GM12878 (cell line): ENCODE measurements around the gene PALD1. TPM values are rescaled to one million over a fixed set of nuclear protein-coding genes. Genes with fewer than 3 reads are reported as not detected.

ENCODE experiments used
- ATAC-seq: fragments of 200-7000 bp; cut with Tn5 transposase; 3 replicates; pipeline ENCODE4 v1.9.1; 2020; ENCODE audit warnings: mild to moderate bottlenecking, moderate library complexity
- BruUV-seq: library from RNA; stranded (reverse); fragments of 400-500 nt; replicated peaks from 2 replicates; lab custom pipeline; 2021; lab: Mats Ljungman, UMichigan
- CTCF ChIA-PET: fragments of 300-600 bp; sonication (Branson Sonifier 250); formaldehyde crosslinking; extraction: SDS; loops from one replicate; lab custom pipeline; 2021; ENCODE audit warnings: inconsistent platforms; lab: Yijun Ruan, JAX
- POLR2A ChIA-PET: fragments of 350-600 bp; formaldehyde crosslinking; extraction: SDS; loops from one replicate; lab custom pipeline; 2021; ENCODE audit warnings: inconsistent platforms; lab: Charles Lee
- RAD21 ChIA-PET: fragments of 300-600 bp; sonication (Branson Sonifier 250); formaldehyde crosslinking; loops from one replicate; lab custom pipeline; 2023; ENCODE audit warnings: antibody characterized with exemption; ENCODE audit not compliant: unreplicated experiment; lab: Charles Lee
- SMC1A ChIA-PET: fragments of 300-600 bp; sonication (Branson Sonifier 250); formaldehyde crosslinking; loops from one replicate; lab custom pipeline; 2023; ENCODE audit not compliant: unreplicated experiment, uncharacterized antibody; lab: Charles Lee
- DNase-seq: peaks from one replicate; pipeline ENCODE4 v3.0.0-alpha.2; 2011; ENCODE audit warnings: low read depth, low spot score
- FAIRE-seq: peaks from 3 replicates; lab custom pipeline; 2011; peaks lifted over from hg19 to GRCh38; lab: Jason Lieb, UNC
- H2AFZ ChIP-seq: 2 replicates; pipeline ENCODE4 v1.6.0; 2011; ENCODE audit warnings: low read depth, low read length, control low read depth; ENCODE audit not compliant: control insufficient read depth
- H3K27ac ChIP-seq: 2 replicates; pipeline ENCODE4 v1.5.1; 2011; ENCODE audit warnings: control low read depth; ENCODE audit not compliant: control insufficient read depth, insufficient read depth
- H3K27me3 ChIP-seq, 2 experiments: replicated peaks in 1 of 2; 2 replicates each; pipeline versions ENCODE4 v1.6.0 to v1.6.1; 2011; ENCODE audit warnings: low read length in 1 of 2; ENCODE audit not compliant: control insufficient read depth in 2 of 2, insufficient read depth in 2 of 2
- H3K36me3 ChIP-seq, 2 experiments: 2 replicates each; pipeline ENCODE4 v1.5.1; 2011; ENCODE audit warnings: low read length in 1 of 2; ENCODE audit not compliant: control insufficient read depth in 2 of 2, insufficient read depth in 2 of 2
- H3K4me1 ChIP-seq: 2 replicates; pipeline ENCODE4 v1.6.1; 2011; ENCODE audit warnings: mild to moderate bottlenecking, low read length, moderate library complexity, mixed read lengths; ENCODE audit not compliant: control insufficient read depth, insufficient read depth
- H3K4me2 ChIP-seq: 2 replicates; pipeline ENCODE4 v1.6.0; 2011; ENCODE audit warnings: control low read depth; ENCODE audit not compliant: control insufficient read depth, insufficient read depth
- H3K4me3 ChIP-seq: fragments of 200-600 bp; sonication (generic); 2 replicates; pipeline ENCODE4 v1.5.1; 2016
- H3K79me2 ChIP-seq: 2 replicates; pipeline ENCODE4 v1.6.0; 2011; ENCODE audit warnings: low read length; ENCODE audit not compliant: control insufficient read depth, insufficient read depth
- H3K9ac ChIP-seq: 2 replicates; pipeline ENCODE4 v1.8.0; 2011; ENCODE audit warnings: low read length, control low read depth, mixed read lengths; ENCODE audit not compliant: control insufficient read depth, insufficient read depth
- H3K9me3 ChIP-seq: replicated peaks from 3 replicates; pipeline ENCODE4 v1.5.1; 2011; ENCODE audit warnings: mild to moderate bottlenecking, low read length; ENCODE audit not compliant: control insufficient read depth, insufficient read depth
- H4K20me1 ChIP-seq: 2 replicates; pipeline ENCODE4 v1.6.0; 2011; ENCODE audit not compliant: control insufficient read depth, insufficient read depth
- ATF3 ChIP-seq: IDR thresholded peaks from 2 replicates; pipeline ENCODE4 v1.6.1; 2011; ENCODE audit warnings: low read depth, mild to moderate bottlenecking, low read length, moderate library complexity, borderline replicate concordance; ENCODE audit errors: extremely low read depth
- EP300 ChIP-seq, 2 experiments: fragments of 150-350 bp in 1 of 2; IDR thresholded peaks; 2 replicates each; pipeline ENCODE4 v1.6.1; 2011 to 2012; ENCODE audit warnings: low read depth in 2 of 2, low read length in 2 of 2, borderline replicate concordance in 1 of 2, improper control_type of control experiment in 1 of 2, inconsistent platforms in 1 of 2; ENCODE audit not compliant: control insufficient read depth in 1 of 2
- HCFC1 ChIP-seq: fragments of 150-350 bp; IDR thresholded peaks from 2 replicates; pipeline ENCODE4 v1.6.1; 2014; ENCODE audit warnings: low read length
- MXI1 ChIP-seq: fragments of 150-350 bp; IDR thresholded peaks from 2 replicates; pipeline ENCODE4 v1.6.1; 2011; ENCODE audit warnings: low read depth, mild to moderate bottlenecking, inconsistent platforms, low read length, improper control_type of control experiment
- NBN ChIP-seq: fragments of 450-650 bp; IDR thresholded peaks from 2 replicates; pipeline ENCODE4 v1.6.1; 2016
- RB1 ChIP-seq: fragments of 450-650 bp; formaldehyde crosslinking; IDR thresholded peaks from 2 replicates; pipeline ENCODE4 v1.6.1; 2017; ENCODE audit warnings: mild to moderate bottlenecking, borderline replicate concordance
- TBL1XR1 ChIP-seq: IDR thresholded peaks from 2 replicates; pipeline ENCODE4 v1.6.1; 2012; ENCODE audit warnings: low read depth, low read length, improper control_type of control experiment
- TCF3 ChIP-seq: IDR thresholded peaks from 2 replicates; pipeline ENCODE4 v1.6.1; 2012; ENCODE audit warnings: low read depth, mild to moderate bottlenecking, low read length, borderline replicate concordance; ENCODE audit not compliant: insufficient read depth
- YY1 ChIP-seq: IDR thresholded peaks from 2 replicates; pipeline ENCODE4 v1.6.1; 2011; ENCODE audit warnings: low read depth, mild to moderate bottlenecking, low read length
- ZNF274 ChIP-seq: IDR thresholded peaks from one replicate; pipeline ENCODE4 v1.8.0; 2011; ENCODE audit not compliant: insufficient read length, insufficient read depth
- ZSCAN29 ChIP-seq: fragments of 450-650 bp; IDR thresholded peaks from 2 replicates; pipeline ENCODE4 v1.6.1; 2017; ENCODE audit warnings: mild to moderate bottlenecking, moderate library complexity
- WGBS: methylation state at CpG from one replicate; pipeline ENCODE4 v1.1.6; 2016; ENCODE audit warnings: low lambda C conversion rate; ENCODE audit not compliant: insufficient replicate concordance, insufficient coverage; ENCODE audit errors: missing lambda C conversion rate; 5-methylcytosine and 5-hydroxymethylcytosine counted together
- in situ Hi-C: fragments of 300-500 bp; cut with MboI; formaldehyde crosslinking; loops from 9 replicates; pipeline ENCODE4 v1.14.3; 2018; ENCODE audit warnings: mixed read lengths
- intact Hi-C: fragments of 100-400 bp; cut with micrococcal nuclease; formaldehyde crosslinking; loops from one replicate; pipeline ENCODE4 v1.14.2; 2022; ENCODE audit not compliant: unreplicated experiment
- polyA plus RNA-seq, 11 experiments: library from polyadenylated mRNA; depleted of rRNA in 4 of 11; unstranded in 6 of 11; stranded (reverse) in 5 of 11; fragments of >200 nt; fragmentation: Nextera tagmentation in 4 of 11; fragmentation: Illumina TruSeq in 1 of 11; extraction: Ambion mirVana in 4 of 11; extraction: Trizol in 1 of 11; gene quantifications; 1 replicate in 1 of 11; 2 replicates in 10 of 11; pipeline versions ENCODE4 v1.2.1 to v1.2.3, GENCODE V29; 2011 to 2016; ENCODE audit warnings: inconsistent platforms in 2 of 11, missing spikeins in 2 of 11, low read depth in 1 of 11
- total RNA-seq, 4 experiments: library from RNA; depleted of rRNA in 3 of 4; stranded (reverse); fragments of >200 nt in 3 of 4; fragmentation: Illumina TruSeq in 1 of 4; extraction: Trizol in 1 of 4; gene quantifications; 2 replicates each; pipeline versions ENCODE4 v1.2.1 to v1.2.3, GENCODE V29; 2013 to 2021
- TF ChIP-seq, protein P1 (sequence below): IDR thresholded peaks from 2 replicates; pipeline ENCODE4 v1.6.1; 2011; ENCODE audit warnings: borderline replicate concordance, low read depth, mild to moderate bottlenecking, moderate library complexity, low read length; ENCODE audit not compliant: insufficient read depth, poor library complexity, severe bottlenecking
- TF ChIP-seq, protein P2 (sequence below): fragments of 450-650 bp; IDR thresholded peaks from 2 replicates; pipeline ENCODE4 v1.6.1; 2017; ENCODE audit warnings: low read depth, mild to moderate bottlenecking, moderate library complexity
- TF ChIP-seq, protein P3 (sequence below), 3 experiments: IDR thresholded peaks in 2 of 3; conservative IDR thresholded peaks in 1 of 3; 2 replicates each; pipeline ENCODE4 v1.5.1; 2011; ENCODE audit warnings: low read depth in 3 of 3, low read length in 3 of 3, mild to moderate bottlenecking in 3 of 3, control low read depth in 2 of 3, moderate library complexity in 2 of 3, inconsistent platforms in 1 of 3, mixed read lengths in 1 of 3; ENCODE audit not compliant: control insufficient read depth in 2 of 3, insufficient read depth in 1 of 3; ENCODE audit errors: extremely low read depth in 1 of 3

The PALD1 gene
- total and polyA plus RNA-seq, 10 of the 15 experiments (the other 5 are each of a cell fraction or from before 2014, with no cell fraction given) = 0.43 to 20.9 (median 9.0) TPM

DNA sequence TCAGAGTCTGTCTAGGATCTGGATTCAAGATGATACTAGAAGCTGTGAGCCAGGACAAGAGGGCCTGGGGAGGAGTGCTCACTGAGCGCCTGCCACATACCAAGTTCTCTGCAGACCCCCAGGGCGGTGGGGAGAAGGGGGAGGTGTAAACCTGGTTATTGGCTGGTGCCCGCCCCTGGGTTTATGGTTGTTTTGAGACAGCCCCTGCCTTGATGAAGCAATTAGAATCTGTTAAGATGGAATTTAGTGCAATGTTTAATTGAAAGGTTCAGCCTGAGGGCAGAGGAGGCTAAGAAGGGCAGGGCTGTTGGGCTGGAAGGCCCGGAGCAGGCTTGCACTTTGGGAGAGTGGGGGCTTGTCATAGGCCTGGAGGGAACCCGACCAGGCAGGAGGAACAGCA lies 81.3 kb downstream of the PALD1 start:
- FAIRE-seq = no peak
- Histone ChIP-seq H3K4me2 (no peak overlapping the region), H3K9ac (no peak overlapping the region), H3K27ac (no peak overlapping the region), H4K20me1 (no peaks in the 10 kb centered on the region), H3K27me3 (no peaks in the 10 kb centered on the region), H3K4me1 (no peaks in the 10 kb centered on the region; the same call in 1 of the 2 replicates), H3K4me3 (no peak overlapping the region), H3K9me3 (no peaks in the 10 kb centered on the region), H3K79me2 (no peaks in the 10 kb centered on the region), H2AFZ (no peak overlapping the region), H3K36me3 (no peaks in the 10 kb centered on the region; a peak in 1 of 4 replicates)
- BruUV-seq = no TSS peak
- ChIA-PET POLR2A (no interaction called here), CTCF (interaction anchor here (0.8 to 4.5 kb wide), 5 partner anchors 10 to 198 kb away, joined by 3 to 30 read pairs (median 3); no protein-coding TSS in a partner anchor), SMC1A (interaction anchor here (1.0 to 2.2 kb wide), 4 partner anchors 25 to 199 kb away, joined by 3 to 7 read pairs (median 4); no protein-coding TSS in a partner anchor), RAD21 (no interaction called here)
- ATAC-seq = no peak
- DNase-seq = no peak
- in situ Hi-C loops (no loop called here), intact Hi-C loops (loop anchor here (2.0 kb wide), 1 partner anchor 199 kb away; no protein-coding TSS in a partner anchor)
- 54% methylated on average over 5 of the region's 5 CpGs for WGBS
- TF ChIP-seq TBL1XR1 (no peak), MXI1 (no peak), YY1 (no peak), HCFC1 (no peak), RB1 (no peak), ZSCAN29 (no peak), TCF3 (no peak), EP300 (IDR thresholded peaks at IDR 0.05; ENCODE audit: borderline replicate concordance in 1 of 2, control insufficient read depth in 1 of 2, low read depth in 2 of 2, low read length in 2 of 2) (no peak), ATF3 (no peak), NBN (no peak), ZNF274 (no peak)
- TF ChIP-seq, protein P1, sequence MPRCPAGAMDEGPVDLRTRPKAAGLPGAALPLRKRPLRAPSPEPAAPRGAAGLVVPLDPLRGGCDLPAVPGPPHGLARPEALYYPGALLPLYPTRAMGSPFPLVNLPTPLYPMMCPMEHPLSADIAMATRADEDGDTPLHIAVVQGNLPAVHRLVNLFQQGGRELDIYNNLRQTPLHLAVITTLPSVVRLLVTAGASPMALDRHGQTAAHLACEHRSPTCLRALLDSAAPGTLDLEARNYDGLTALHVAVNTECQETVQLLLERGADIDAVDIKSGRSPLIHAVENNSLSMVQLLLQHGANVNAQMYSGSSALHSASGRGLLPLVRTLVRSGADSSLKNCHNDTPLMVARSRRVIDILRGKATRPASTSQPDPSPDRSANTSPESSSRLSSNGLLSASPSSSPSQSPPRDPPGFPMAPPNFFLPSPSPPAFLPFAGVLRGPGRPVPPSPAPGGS = no peak
- TF ChIP-seq, protein P2, sequence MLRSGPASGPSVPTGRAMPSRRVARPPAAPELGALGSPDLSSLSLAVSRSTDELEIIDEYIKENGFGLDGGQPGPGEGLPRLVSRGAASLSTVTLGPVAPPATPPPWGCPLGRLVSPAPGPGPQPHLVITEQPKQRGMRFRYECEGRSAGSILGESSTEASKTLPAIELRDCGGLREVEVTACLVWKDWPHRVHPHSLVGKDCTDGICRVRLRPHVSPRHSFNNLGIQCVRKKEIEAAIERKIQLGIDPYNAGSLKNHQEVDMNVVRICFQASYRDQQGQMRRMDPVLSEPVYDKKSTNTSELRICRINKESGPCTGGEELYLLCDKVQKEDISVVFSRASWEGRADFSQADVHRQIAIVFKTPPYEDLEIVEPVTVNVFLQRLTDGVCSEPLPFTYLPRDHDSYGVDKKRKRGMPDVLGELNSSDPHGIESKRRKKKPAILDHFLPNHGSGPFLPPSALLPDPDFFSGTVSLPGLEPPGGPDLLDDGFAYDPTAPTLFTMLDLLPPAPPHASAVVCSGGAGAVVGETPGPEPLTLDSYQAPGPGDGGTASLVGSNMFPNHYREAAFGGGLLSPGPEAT = no peak
- TF ChIP-seq, protein P3, sequence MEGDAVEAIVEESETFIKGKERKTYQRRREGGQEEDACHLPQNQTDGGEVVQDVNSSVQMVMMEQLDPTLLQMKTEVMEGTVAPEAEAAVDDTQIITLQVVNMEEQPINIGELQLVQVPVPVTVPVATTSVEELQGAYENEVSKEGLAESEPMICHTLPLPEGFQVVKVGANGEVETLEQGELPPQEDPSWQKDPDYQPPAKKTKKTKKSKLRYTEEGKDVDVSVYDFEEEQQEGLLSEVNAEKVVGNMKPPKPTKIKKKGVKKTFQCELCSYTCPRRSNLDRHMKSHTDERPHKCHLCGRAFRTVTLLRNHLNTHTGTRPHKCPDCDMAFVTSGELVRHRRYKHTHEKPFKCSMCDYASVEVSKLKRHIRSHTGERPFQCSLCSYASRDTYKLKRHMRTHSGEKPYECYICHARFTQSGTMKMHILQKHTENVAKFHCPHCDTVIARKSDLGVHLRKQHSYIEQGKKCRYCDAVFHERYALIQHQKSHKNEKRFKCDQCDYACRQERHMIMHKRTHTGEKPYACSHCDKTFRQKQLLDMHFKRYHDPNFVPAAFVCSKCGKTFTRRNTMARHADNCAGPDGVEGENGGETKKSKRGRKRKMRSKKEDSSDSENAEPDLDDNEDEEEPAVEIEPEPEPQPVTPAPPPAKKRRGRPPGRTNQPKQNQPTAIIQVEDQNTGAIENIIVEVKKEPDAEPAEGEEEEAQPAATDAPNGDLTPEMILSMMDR (IDR thresholded peaks at IDR 0.05 in 2 of 3, conservative IDR thresholded peaks at IDR 0.05 in 1 of 3; ENCODE audit: control insufficient read depth in 2 of 3, extremely low read depth in 1 of 3, insufficient read depth in 1 of 3, low read depth in 3 of 3, low read length in 3 of 3) = no peak
